GM21825 (cell line): ENCODE measurements around the gene GGT5.
"Not testable (repeated sequence)": the region's sequence is repeated elsewhere in the genome, so short reads cannot be mapped to it uniquely, and the experiment has no call there.

Experiments
- ATAC-seq: cut with Tn5 transposase; IDR thresholded peaks from one replicate; pipeline ENCODE4 v1.9.1; 2021; ENCODE audit warnings: mild to moderate bottlenecking, moderate library complexity; ENCODE audit not compliant: unreplicated experiment

GGT5 gene, protein sequence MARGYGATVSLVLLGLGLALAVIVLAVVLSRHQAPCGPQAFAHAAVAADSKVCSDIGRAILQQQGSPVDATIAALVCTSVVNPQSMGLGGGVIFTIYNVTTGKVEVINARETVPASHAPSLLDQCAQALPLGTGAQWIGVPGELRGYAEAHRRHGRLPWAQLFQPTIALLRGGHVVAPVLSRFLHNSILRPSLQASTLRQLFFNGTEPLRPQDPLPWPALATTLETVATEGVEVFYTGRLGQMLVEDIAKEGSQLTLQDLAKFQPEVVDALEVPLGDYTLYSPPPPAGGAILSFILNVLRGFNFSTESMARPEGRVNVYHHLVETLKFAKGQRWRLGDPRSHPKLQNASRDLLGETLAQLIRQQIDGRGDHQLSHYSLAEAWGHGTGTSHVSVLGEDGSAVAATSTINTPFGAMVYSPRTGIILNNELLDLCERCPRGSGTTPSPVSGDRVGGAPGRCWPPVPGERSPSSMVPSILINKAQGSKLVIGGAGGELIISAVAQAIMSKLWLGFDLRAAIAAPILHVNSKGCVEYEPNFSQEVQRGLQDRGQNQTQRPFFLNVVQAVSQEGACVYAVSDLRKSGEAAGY

DNA sequence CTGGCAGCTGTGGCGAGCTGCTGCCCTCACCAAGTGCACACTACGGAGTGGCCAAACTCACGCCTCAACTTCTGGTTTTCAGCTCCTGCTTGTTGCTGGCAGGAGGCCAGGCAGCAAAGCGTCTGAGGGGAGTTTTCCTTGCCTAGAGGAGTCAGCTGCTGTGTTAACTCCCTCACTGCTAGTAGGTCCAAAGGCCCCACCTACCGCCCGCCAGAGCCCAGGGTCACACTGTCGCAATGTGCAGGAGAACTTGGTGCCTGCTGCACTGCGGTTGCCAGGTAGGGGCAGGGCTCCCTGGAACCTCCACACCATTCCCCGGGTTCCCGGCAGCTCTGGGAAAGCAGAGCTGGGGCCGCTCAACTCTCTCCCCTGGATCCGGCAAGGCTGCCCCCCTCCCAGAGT, at the start of gene GGT5:
GGT5 (minus strand) TSS at position 53 of the 402 bp plus-strand sequence. CDS start 357 bp downstream, outside the sequence.
- ATAC-seq = not testable (repeated sequence)

DNA sequence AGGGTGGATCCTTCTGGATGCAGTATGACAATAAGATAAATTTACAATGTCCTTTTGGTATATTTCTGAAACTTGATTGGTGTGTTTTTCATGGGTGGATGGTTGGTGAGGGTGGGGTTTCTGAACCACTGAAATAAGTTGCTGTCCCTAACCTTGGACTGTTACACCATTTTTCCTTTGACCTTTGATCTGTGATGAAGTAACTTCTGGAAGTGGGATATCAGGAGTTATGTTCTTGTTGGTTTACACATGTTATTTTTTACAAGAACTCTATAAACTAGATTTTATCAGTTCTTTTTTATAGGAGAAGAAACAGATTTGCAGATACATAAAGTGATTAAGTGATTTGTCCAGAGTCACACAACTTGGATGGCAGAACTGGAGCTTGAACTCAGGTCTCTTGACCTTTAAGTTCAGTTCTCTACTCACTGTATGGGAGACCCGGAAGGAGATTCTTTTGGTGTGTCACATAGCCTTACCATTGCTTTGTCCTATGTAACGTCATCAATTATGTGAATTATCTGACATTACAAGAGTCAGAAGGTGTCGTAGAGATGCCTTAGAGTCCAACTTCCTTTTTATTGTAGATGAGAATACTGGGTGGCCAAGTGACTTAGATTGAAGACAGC, 47.4 kb upstream of the GGT5 start:
- not testable (repeated sequence) for ATAC-seq

DNA sequence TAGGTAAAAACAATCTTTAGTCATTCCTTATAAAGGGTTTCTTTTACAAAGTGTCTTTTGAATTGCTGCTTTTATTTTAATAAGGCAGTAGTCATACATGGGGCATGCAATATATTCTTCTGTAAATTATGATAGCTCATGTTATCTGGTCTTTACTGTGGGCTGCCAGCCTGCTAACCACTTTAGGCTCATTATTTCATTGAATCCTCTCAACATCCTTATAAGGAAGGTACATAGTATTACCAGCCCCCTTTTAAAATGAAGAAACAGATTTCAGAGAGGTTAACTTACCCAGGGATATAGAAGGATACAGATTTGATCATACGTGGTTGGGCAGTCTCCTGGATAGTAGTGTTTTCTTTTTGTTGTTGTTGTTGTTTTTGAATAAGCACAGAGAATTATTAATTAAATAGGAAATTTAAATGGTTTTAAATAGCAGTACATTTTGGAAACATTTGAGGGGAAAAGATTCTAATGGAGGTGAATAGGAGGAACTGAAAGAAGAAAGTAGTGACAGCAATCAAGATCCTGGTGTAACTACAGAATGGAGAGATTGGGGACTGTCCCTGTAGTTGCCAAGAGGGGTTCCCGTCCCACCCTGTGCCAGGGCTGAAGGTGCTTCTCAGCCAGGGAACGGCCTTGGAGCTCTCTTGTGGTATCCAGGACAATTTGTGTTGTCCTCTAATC, 46.8 kb upstream of the GGT5 start:
- ATAC-seq = no peak

DNA sequence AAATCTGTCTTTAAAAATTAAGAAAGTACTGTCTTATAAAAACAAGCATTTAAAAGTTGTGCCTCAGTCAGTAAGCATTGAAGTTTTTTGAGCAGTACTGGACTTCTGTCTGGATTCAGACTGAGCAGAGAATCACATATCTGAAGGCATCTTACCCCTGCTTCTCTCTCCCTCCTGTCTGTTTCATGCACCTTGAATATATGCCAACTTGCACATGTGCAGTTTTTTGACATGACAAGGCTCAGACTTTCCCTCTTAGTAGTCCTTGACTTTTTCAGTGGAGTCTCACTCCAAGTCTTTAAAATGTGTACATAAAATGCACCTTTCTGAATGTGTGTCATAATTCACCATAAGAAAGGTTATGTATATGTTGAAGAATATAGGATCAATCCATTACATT, 45.6 kb upstream of the GGT5 start:
- ATAC-seq = no peak

DNA sequence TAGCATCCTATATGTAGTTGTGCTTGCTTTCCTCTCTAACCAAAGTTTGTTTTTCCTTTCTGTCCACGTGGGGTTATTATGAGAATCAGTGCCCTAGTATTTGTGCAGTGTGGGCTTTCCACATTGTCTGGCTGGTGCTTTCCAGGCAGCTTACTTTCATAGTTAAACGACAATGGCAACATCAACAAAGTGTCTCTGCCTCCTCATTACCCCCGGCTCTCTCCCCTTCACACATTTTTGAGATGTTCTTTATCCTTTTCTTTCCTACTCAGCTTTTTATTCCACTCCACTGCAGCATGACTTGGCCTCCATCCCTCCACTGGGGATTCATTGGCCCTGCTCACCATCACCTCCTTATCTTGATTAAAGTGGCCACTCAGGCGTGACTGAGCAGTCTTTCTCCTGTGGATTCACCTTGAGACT, 44.9 kb upstream of the GGT5 start:
- no peak for ATAC-seq

DNA sequence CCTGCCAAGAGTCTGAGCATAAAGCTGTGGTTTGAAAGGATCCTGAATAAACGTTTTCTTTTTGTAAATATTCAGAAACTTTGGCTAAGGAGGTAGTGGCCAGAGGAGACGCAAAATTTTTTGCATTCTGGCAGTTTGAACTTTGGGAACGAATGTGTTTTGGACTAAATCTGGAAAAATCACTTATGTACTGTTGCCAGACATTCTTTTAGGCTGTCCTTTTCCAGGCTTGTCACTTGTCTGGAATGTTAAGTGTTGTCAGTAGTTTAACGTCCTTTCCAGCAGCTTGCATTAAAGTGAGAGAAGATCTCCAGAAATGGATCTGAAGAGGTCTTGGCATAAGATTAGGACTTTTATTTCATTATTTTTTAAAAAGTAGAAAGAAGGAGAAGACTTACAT, 44.2 kb upstream of the GGT5 start:
- no peak for ATAC-seq

DNA sequence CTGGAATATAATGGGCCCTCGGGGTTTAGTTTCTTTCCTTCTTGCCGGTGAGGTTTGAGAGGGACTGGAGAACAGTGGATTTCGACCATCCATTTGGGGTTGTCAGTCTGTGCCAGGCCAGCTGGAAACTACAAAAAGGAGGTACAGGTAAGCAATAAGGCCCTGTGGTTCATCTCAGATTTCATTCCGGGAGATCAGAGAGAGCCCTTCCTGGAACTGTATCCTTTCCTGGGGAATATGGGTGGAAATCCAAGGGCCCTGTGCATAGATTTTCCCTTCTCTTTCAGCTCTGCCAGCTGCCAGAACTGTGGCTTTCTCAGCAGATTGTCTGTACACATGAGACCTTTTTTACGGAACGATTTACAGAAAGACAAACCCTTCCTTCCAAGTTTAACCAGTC, 42.9 kb upstream of the GGT5 start:
- not testable (repeated sequence) for ATAC-seq

DNA sequence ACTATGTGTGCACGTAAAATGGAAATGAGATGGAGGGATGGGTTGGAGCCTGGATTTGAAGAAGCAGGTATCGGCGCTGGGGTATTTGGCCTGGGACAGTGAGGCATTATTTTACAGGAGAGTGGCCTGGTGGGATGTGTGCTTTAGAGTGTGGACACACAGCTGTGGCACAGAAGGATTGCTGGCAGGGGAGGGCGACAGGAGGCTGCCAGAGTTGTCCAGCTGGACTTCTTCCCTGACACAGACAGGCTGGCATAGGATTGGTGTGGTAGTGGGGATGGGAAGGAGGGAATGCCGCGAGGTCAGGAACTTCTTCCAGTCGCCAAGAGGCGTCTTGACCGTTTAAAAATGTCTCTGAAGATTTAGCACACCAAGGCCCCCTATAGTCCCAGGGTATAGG, 42.3 kb upstream of the GGT5 start:
- ATAC-seq = not testable (repeated sequence)

DNA sequence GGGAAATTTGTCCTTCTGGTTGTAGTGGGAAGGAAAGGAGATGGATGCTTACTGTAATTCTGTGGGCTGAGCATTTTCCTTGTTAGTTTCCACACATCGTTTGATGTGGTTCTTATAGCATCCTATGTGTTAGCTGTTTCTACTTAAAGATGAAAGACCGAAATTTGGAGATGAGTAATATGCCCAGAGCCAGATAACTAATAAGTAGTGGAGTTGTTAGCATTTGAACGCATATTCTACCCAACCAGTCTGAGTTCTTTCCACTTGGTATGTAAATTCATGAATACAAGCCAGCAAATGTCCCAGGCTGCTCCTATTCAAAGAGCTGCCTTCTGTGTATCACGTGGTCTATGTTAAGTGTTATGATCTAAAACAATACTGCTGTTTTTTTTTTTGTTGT, 40.4 kb upstream of the GGT5 start:
- no peak for ATAC-seq

DNA sequence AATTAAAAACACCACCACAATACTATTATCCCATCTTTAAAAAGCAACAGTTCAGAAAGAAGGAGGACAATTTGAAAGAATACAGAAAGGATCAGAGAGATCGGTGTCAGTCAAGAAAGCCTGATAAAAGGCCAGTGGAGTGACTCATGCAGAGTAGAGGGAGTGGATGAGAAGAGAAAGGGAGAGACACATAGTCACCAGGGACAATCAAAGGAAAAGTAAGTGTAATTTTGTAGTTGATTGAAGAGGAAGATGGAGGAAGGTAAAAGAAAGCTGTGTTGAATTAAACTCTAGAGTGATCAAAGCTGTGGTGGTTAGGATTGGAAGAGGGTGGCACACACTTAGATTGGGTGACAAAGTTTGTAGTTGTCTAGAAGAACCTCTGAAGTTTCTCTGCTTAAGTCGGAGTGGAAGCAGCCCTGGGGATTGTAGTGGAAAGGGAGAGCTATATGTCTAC, 39.9 kb upstream of the GGT5 start:
- no peak for ATAC-seq

DNA sequence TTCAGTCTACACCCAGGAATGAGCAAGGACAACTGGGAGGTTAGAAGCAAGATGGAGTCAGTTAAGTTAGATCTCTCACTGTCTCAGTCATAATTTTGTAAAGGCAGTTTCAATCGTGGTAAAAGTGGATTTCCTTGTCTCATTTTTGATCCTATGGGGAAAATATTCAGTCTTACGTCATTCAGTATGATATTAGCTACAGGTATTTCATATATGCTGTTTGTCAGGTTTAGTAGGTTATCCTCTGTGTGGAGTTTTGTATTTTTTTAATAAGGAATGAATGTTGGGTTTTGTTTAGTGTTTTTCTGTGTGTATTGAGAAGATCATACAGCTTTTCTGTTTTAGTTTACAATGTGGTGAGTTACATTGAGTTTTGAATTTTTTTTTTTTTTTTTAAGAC, 37.5 kb upstream of the GGT5 start:
- ATAC-seq = no peak

DNA sequence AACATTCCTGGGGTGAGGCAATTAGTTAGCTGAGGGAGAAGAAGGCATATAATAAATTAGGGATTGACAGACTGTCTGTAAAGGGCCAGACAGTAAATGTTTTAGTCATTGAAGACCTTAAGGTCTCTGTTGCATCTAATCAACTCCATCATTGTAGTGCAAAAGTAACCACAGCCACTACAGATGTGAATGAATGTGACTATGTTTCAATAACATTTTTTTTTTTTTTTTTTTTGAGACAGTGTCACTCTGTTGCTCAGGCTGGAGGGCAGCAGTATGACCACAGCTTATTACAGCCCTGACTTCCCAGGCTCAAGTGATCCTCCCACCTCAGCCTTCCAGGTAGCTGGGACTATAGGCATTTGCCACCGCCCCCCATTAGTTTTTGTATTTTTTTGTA, 35.5 kb upstream of the GGT5 start:
- not testable (repeated sequence) for ATAC-seq

DNA sequence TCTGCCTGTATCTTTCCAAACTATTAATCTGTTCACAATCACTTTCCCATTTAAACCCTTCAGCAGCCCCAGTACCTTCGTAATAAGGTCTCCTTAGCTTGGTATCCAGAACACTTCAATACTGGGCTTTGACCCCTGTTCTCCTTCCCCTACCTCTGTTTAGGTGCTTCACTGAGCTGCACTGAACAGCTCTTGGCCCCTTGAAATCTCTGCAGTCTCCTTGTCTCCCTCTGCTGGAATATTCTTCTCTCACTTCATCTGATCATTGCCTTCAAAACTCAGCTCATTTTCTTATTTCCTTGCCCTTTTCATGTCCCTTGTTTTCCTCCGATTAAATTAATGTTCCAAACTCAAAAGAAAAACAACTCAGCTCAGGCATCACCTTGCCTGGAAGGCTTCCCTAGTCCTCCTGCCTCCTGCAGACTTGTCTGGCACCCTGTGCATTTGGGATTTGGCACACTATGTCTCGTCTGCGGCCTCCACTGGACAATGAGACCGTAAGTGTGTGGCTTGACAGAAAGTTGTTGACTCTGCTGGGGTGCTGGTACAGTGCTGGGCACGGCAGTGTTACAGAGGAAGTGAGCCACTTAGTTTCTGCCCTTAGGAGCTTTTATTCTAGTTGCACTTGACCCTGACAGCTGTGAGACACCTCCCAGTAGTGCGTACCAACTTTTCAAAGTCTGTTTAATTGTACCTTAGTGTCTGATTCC, 30.0 kb upstream of the GGT5 start:
- not testable (repeated sequence) for ATAC-seq

DNA sequence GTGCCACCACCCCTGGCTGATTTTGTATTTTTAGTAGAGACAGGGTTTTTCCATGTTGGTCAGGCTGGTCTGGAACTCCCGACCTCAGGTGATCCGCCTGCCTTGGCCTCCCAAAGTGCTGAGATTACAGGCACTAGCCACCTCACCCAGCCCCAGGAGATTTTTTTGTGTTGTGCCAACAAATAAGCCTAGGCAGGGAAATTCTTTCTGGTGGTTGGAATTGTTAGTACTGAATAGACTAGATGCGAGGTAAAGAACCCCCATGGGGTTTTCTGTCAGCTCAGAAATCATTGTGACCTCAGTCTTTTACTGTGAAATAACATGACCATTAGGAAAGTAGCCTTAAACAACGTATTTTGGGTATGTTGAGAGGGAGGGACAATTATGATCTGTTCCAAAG, 29.0 kb upstream of the GGT5 start:
- not testable (repeated sequence) for ATAC-seq

DNA sequence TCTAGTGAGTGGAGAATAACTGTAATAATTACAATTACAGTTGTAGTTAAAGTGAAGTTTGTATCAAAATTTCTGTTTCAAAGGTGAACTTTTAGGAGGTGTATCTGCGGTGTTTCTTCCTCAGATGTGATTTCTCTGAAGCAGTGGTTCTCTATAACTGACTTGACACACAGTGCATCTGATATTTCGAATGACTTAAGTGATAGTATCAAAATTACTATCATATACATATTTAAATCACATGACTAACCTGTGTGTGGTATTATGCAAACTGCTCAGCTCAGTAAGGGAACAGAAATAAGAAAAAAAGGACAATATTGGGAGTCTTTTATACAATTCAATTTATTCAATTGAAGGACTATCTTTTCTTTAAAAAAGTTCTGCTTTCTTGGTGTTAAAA, 28.1 kb upstream of the GGT5 start:
- ATAC-seq = not testable (repeated sequence)

DNA sequence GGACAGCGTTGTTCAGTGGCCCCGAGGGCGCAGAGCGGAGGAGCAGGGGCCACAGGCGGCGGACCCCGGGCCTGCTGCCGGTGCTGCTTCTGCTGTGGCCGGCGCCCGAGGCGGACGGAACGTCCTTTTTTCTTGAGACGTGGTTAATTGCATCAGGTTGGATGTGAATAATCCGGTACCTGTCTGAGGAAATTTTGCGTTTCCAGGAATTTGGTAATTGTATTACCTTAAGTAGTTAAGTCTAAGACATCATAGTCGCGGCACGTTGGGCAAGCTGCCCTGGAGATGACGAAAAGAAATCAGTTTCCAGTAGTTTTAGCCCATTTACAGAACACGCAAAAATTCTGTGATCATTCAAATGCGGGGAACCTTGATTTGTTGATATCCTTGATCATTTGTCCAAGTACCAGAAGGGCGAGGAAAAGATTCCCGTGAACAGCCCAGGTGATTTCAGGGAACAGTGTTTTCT, 26.5 kb upstream of the GGT5 start:
- no peak for ATAC-seq

DNA sequence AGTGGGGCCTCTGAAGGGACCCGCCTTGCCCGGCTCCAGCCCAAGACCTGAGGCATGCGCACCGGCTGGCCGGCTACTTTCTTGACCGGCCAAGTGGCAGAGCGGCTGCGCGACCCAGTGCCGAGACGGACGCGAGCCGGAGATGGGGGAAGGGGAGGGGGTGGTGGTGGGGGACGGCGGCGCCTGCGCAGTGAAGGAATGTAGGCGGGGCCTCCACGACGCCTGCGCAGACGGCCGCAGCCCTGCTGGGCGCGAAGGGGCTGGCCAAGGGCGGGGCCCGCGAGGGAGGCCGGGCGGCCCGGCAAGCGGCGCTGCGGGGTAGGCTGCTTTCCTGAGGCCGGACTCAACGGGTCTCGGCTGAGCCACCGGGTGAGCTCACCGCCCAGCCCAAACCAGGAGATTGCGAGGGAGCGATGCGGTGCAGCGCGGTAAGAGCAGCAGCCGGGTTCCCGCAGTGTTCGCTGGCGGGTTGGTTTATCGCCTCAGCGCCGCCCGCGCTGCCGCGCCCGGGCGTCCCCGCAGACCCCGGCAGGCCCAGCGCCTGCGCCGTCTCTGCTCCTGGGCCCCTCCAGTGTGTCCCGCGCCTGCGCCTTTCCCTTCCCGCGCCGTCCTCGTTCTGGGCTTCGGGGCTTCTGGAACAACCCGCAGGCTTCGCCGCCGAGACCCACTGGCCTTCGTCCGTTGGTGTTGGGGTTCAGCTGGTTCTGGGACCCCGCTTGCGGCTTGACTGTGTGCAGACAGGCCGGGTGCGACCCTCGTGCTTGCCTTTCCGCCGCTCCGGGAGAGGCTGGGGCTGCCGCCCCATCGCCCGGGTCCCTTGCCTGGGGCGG, 25.9 kb upstream of the GGT5 start, which contains the start of gene SPECC1L:
SPECC1L (plus strand) TSS at position 276 of the 830 bp plus-strand sequence. CDS start 31,401 bp downstream, outside the sequence.
- peak; percentile 85 for ATAC-seq

DNA sequence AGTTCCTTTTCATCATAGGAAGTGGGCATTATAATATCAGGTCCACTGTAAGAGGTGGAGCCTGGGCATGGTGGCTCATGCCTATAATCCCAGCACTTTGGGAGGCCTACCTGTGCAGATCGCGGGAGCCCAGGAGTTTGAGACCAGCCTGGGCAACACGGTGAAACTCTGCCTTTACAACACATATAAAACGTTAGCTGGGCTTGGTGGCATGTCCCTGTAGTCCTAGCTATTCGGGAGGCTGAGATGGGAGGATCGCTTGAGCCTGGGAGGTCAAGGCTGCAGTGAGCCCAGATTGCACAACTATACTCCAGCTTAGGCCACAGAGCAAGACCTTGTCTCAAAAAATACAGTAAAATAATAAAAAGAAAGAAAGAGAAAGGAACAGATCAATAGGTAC, 21.6 kb upstream of the GGT5 start:
- not testable (repeated sequence) for ATAC-seq

DNA sequence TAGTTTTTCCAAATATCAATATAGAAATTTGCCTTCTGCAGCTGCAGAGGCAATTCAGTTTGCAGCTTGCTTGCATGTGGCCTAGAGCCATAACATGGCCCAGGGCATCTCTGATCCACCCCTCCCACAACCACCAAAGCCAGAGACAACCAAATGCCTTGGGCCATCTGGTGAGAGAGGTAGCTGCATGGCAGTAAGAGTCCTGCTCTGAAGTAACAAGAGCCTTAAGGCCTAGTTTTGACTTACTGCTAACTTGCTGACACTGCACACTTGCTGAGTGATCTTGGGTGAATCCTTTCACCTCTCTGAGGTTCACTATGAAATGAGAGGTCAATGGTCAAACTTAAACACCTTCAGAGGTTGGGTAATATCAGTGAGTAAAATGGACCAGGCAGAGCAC, 20.9 kb upstream of the GGT5 start:
- ATAC-seq = no peak
